Measurements from ENCODE around the gene SIPA1L3.

DNA sequence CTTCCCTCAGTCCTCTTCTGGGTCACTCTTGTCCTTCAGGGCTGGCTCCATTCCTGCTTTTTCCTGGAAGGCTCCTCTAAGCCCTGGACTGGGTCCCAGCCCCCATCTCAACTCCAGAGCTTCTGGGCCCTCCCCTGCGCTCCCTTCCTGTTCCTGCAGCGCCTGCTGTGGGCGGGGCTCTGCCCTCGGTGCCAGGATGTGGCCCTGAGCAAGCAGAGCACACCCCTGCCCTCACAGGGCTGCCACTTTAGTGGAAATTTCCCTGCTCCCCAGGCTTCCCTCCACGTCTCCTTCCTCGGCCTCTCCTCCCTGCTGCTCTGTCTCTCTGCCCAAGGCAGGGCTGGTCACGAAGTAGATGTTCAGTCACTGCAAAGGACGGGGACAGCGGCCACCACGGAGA lies 288.2 kb downstream of the SIPA1L3 start:
- TF ChIP-seq, protein P1, sequence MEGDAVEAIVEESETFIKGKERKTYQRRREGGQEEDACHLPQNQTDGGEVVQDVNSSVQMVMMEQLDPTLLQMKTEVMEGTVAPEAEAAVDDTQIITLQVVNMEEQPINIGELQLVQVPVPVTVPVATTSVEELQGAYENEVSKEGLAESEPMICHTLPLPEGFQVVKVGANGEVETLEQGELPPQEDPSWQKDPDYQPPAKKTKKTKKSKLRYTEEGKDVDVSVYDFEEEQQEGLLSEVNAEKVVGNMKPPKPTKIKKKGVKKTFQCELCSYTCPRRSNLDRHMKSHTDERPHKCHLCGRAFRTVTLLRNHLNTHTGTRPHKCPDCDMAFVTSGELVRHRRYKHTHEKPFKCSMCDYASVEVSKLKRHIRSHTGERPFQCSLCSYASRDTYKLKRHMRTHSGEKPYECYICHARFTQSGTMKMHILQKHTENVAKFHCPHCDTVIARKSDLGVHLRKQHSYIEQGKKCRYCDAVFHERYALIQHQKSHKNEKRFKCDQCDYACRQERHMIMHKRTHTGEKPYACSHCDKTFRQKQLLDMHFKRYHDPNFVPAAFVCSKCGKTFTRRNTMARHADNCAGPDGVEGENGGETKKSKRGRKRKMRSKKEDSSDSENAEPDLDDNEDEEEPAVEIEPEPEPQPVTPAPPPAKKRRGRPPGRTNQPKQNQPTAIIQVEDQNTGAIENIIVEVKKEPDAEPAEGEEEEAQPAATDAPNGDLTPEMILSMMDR (IDR thresholded peaks at IDR 0.05; ENCODE audit: insufficient read depth, low read length, poor library complexity, severe bottlenecking): no peak
- no peak for TF ChIP-seq EZH2phosphoT487 (conservative IDR thresholded peaks at IDR 0.05; ENCODE audit: low read length)

Measured in SU-DHL-6 (cell line).